Peyer's patch (tissue), 4 donors: ENCODE results near the gene MYO3B.

Experiments used
- CTCF ChIP-seq, 6 experiments: fragments of 450-650 bp in 4 of 6; fragments of 200-600 bp in 2 of 6; sonication (generic) in 1 of 6; IDR thresholded peaks; one replicate each; pipeline ENCODE4 v1.5.1; 2017 to 2019; ENCODE audit warnings: antibody characterized with exemption in 6 of 6, mild to moderate bottlenecking in 3 of 6, moderate library complexity in 1 of 6
- POLR2A ChIP-seq, 2 donors: fragments of 450-650 bp; IDR thresholded peaks; one replicate each; pipeline ENCODE4 v1.5.1; 2017; ENCODE audit warnings: antibody characterized with exemption in 2 of 2, mild to moderate bottlenecking in 2 of 2, moderate library complexity in 2 of 2

- TF ChIP-seq CTCF (IDR thresholded peaks at IDR 0.05) (no peak), POLR2A (IDR thresholded peaks at IDR 0.05) (no peak)
These were observed 366.9 kb downstream of the MYO3B start for GRCh38 chr2:170544817-170545216.
